ENCODE data around the gene ZNF362.

- TF ChIP-seq CTCF (conservative IDR thresholded peaks at IDR 0.05; ENCODE audit: low read depth in 2 of 2) (no peak), REST (IDR thresholded peaks at IDR 0.05; ENCODE audit: unreplicated experiment) (no peak), POLR2AphosphoS5 (IDR thresholded peaks at IDR 0.05; ENCODE audit: low read depth) (no peak), EZH2 (IDR thresholded peaks at IDR 0.05; ENCODE audit: low read depth, unreplicated experiment) (no peak), EZH2phosphoT487 (IDR thresholded peaks at IDR 0.05; ENCODE audit: unreplicated experiment) (no peak), CREB1 (CRISPR knock-in tag; IDR thresholded peaks at IDR 0.05; ENCODE audit: low read depth) (no peak), ETS1 (IDR thresholded peaks at IDR 0.05) (no peak)
Measured at GRCh38 chr1:33343539-33343938, 87.2 kb downstream of the ZNF362 start.
